Motor neuron (in vitro differentiated cells): Measurements from ENCODE around the gene LOXHD1. TPM values are rescaled to one million over a fixed set of nuclear protein-coding genes. Genes with fewer than 3 reads are reported as not detected.

Experiments used
- ATAC-seq, 8 experiments: fragments of 200-7000 bp; cut with Tn5 transposase; replicated peaks in 6 of 8; 2 replicates each; pipeline ENCODE4 v1.8.0; 2021; ENCODE audit warnings: mild to moderate bottlenecking in 8 of 8, moderate library complexity in 8 of 8
- H3K27ac ChIP-seq, 2 donors: fragments of 250-450 bp; sonication (Bioruptor Pico); 2 replicates each; pipeline ENCODE4 v1.9.0; 2021; ENCODE audit warnings: antibody characterized with exemption in 2 of 2, mild to moderate bottlenecking in 2 of 2, moderate library complexity in 1 of 2
- H3K4me1 ChIP-seq, 2 donors: fragments of 250-450 bp; sonication (Bioruptor Pico); replicated peaks in 1 of 2; 2 replicates each; pipeline ENCODE4 v1.6.1; 2021; ENCODE audit warnings: antibody characterized with exemption in 2 of 2, mild to moderate bottlenecking in 2 of 2, moderate library complexity in 1 of 2
- H3K4me3 ChIP-seq, 5 donors: fragments of 250-450 bp; sonication (Bioruptor Pico); 2 replicates each; pipeline ENCODE4 v1.9.0; 2021; ENCODE audit warnings: antibody characterized with exemption in 5 of 5, mild to moderate bottlenecking in 5 of 5, moderate library complexity in 4 of 5
- WGBS, 10 experiments: fragments of 450-650 bp; shearing (Covaris generic); methylation state at CpG; one replicate each; pipeline ENCODE4 v1.0.0; 2022; 5-methylcytosine and 5-hydroxymethylcytosine counted together
- in situ Hi-C, 9 experiments: fragments of 400-800 bp; cut with MboI; loops; one replicate each; pipeline ENCODE4 v1.15.0; 2021; ENCODE audit warnings: low sequenced_read_pairs in 9 of 9, low pct_unique_long_range_greater_than_20kb in 2 of 9; ENCODE audit not compliant: unreplicated experiment in 9 of 9
- total RNA-seq, 8 experiments: library from RNA; unstranded; fragments of 300-600 nt; gene quantifications; 2 replicates each; pipeline versions ENCODE4 v1.2.3 to v1.2.4, GENCODE V29; 2022

LOXHD1 gene
- total RNA-seq, 8 experiments from 2014 or later, result 0.05 to 0.66 (median 0.18) TPM; not detected in 2

DNA sequence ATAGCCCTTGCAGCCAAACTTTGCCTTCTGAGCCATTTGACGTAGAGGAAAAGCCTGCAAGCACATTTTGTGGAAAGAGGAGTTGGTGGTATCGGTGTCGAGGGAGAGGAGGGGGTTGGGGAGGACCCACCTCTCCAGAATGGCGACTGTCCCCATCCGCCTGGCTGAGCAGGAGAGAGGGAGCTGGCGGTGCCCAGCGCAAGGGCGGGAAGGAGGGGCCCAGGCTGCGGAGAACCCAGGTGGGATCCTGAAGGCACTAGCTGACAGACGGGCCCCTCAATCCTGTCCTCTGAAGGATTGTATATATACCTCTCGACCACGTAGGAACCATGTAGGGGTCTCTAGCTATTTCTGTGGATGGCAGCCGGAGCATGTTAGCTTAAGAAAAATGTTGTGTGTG lies 200.3 kb downstream of the LOXHD1 start:
- ATAC-seq, result no peak
- 20 to 100% (median 67%) methylated on average over 1 to 3 of the region's 13 CpGs; no CpG with 5 or more reads in 4 of the 10 experiments for WGBS, 10 experiments
- Histone ChIP-seq H3K27ac (no peak overlapping the region), H3K4me3 (no peak overlapping the region), H3K4me1 (no peaks in the 10 kb centered on the region)
- in situ Hi-C loops, result no loop called here

DNA sequence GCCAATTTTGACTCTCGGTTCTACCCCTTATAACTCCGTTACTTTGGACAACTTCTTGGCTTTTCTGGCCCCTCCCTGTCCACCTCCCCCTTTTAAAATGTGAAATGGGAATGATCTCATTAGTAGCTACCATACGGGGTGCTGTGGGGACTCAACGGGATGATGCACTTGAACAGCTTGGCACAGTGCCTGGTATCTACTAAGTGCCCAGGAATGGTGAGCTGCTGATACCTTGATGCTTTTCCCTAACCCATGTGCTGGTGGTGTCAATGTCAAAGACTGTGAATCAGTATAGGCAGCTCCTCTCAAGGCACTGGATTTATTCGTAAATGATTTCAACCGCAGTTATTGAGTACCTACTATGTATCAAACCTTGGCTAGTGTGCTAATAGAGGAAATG lies 204.2 kb downstream of the LOXHD1 start:
- ATAC-seq, result no peak
- in situ Hi-C loops, result no loop called here
- WGBS, 10 experiments, result 65 to 100% (median 96%) methylated on average over 1 to 6 of the region's 6 CpGs; no CpG with 5 or more reads in 1 of the 10 experiments

DNA sequence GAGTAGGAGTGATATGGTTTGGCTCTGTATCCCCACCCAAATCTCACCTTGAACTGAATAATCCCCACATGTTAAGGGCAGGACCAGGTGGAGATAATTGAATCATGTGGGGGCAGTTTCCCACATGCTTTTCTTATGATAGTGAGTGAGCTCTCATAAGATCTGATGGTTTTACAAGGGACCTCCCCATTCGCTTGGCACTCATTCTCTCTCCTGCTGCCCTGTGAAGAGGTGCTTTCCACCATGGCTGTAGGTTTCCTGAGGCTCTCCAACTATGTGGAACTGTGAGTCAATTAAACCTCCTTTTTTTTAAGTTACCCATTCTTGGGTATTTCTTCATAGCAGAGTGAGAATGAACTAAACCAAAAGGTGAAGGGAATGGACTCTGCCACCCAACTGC lies 207.5 kb downstream of the LOXHD1 start:
- no peak overlapping the region for H3K4me3 ChIP-seq
- in situ Hi-C loops, result loop anchor here in 1 of 9 experiments (25.0 kb wide), 1 partner anchor 162 kb away; no protein-coding TSS in a partner anchor
- no peaks in the 10 kb centered on the region for H3K4me1 ChIP-seq
- 80% methylated on average over 1 of the region's 1 CpG; no CpG with 5 or more reads in 9 of the 10 experiments for WGBS, 10 experiments
- peak in 1 of 8 experiments; percentile 5 for ATAC-seq
- no peak overlapping the region for H3K27ac ChIP-seq

More for the DNA sequence above, 204.2 kb downstream of the LOXHD1 start:
- no peaks in the 10 kb centered on the region for H3K4me1 ChIP-seq
- no peak overlapping the region for H3K27ac ChIP-seq
- H3K4me3 ChIP-seq, result no peak overlapping the region

DNA sequence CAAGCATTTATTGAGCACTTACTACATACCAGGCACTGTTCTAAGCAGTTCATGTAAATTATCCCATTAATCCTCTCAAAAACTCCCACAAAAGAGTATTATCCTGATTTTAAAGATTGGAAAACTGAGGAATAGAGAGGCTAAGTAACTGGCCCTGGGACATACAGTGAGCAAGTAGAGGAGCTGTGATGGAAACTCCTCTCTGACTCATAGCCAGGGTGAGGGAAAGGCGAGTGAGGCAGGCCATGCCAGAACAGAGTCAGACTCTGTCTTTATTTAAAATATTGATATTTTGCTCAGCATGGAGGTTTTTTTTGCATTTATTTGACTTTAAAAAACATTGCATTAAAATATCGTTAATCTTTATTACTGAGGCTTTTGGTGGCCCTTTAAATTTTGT lies 208.0 kb downstream of the LOXHD1 start:
- WGBS, 10 experiments, result 0 to 100% (median 93%) methylated on average over 1 to 2 of the region's 2 CpGs; no CpG with 5 or more reads in 3 of the 10 experiments
- Histone ChIP-seq H3K4me3 (no peak overlapping the region), H3K27ac (no peak overlapping the region), H3K4me1 (no peaks in the 10 kb centered on the region)
- in situ Hi-C loops, result loop anchor here in 1 of 9 experiments (25.0 kb wide), 1 partner anchor 162 kb away; no protein-coding TSS in a partner anchor
- ATAC-seq, result peak in 2 of 8 experiments; percentile 84 to 86

DNA sequence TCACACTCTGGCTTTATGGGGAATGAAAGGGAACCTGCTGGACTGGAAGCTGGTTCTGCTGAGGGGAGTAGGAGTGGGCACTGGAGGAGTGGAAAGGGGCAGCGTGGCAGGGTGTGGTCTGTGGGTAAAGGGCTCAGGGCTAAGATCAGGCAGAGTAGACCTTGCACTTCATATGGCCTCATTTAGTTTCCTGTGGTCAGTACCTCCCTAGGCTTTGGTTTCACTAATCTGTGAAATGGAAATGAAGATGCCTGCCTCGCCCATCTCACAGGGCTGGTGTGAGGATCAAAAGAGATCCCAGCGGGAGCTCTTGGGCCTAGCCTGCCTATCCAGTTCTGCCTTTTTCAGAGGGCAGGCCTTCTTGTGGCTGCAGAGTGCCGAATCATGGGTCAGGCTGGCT lies 208.7 kb downstream of the LOXHD1 start:
- in situ Hi-C loops, result loop anchor here in 1 of 9 experiments (25.0 kb wide), 1 partner anchor 161 kb away; no protein-coding TSS in a partner anchor
- Histone ChIP-seq H3K4me3 (no peak overlapping the region), H3K4me1 (no peaks in the 10 kb centered on the region), H3K27ac (no peak overlapping the region)
- ATAC-seq, result peak in 2 of 8 experiments; percentile 79 to 81
- 0 to 100% (median 51%) methylated on average over 1 to 3 of the region's 4 CpGs; no CpG with 5 or more reads in 5 of the 10 experiments for WGBS, 10 experiments

DNA sequence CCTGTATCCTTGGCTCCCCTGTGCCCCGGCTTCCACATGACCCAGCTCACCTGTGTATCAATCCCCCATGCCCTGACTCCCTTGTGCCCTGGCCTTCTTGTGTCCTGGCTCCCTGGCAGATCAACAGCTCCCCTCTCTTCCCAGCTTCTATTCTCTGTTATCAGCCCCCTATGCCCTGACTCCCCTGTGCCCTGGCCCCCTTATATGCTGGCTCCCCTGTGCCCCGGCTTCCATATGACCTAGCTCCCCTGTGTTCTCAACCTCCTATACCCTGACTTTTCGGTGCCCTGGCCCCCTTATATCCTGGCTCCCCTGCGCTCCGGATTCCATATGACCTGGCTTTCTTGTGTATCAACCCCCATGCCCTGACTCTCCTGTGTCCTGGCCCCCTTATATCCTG lies 209.2 kb downstream of the LOXHD1 start:
- in situ Hi-C loops, result loop anchor here in 1 of 9 experiments (25.0 kb wide), 1 partner anchor 160 kb away; no protein-coding TSS in a partner anchor
- H3K4me1 ChIP-seq, result no peaks in the 10 kb centered on the region
- H3K27ac ChIP-seq, result no peak overlapping the region
- WGBS, 10 experiments, result 40 to 100% (median 60%) methylated on average over 1 to 2 of the region's 5 CpGs; no CpG with 5 or more reads in 7 of the 10 experiments
- H3K4me3 ChIP-seq, result no peak overlapping the region
- no peak for ATAC-seq

DNA sequence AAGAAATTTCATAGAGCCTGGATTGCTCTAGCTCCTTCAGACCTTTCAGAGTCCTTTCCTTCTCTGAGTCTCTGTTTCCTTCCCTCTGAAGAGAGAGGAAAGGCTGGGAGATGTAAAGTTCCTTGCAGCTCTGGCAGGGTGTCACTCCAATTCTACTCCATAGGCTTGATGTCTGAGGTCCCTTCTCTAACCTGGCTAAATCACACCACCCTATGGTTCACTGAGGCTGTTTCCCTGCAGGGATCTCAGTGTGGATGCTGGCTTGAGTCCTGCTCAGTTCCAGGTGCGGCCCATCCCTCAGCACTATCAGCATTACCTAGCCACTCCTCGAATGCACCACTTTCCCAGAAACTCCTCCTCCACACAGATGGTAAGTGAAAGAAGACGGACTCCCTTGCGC lies 209.7 kb downstream of the LOXHD1 start:
- no peak overlapping the region for H3K27ac ChIP-seq
- WGBS, 10 experiments, result 100% methylated on average over 1 to 2 of the region's 4 CpGs; no CpG with 5 or more reads in 8 of the 10 experiments
- H3K4me3 ChIP-seq, result no peak overlapping the region
- H3K4me1 ChIP-seq, result no peaks in the 10 kb centered on the region
- ATAC-seq, result no peak
- in situ Hi-C loops, result loop anchor here in 1 of 9 experiments (25.0 kb wide), 1 partner anchor 160 kb away; no protein-coding TSS in a partner anchor

DNA sequence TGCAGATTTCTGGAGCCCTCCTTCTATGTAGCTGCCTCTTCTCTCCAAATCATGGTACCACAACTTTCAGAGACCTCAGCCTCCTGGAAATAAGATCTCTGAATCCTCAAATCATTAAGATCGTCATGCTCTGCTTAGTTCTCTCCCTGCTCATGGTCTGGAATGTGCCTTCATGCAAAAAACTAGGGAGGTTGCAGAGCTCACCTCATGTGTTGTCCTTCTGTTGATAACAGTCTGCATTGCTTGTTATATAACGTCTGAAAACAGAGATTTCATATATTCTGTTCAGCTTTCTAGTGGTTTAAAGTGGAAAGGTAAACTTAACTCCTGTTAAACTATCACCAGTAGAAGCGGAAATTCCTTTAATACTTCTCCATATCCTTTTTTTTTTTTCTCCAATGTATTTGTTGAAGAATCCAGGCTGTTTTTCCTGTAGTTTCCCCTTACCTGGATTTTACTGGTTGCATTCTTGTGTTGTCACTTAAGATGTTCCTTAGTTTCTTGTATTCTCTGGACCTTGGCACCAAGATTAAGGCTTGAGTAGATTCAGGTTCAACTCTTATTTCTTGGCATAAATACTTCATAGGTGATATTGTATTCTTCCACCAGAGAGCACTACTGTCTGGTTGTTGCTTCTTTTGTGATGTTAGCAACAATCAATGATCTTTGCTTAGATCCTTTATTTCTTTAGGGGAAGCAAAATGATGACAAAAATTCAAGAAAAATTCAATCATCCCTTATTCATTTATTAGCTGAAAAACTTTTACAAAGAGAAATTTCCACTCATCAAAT lies 211.3 kb downstream of the LOXHD1 start:
- Histone ChIP-seq H3K4me1 (no peaks in the 10 kb centered on the region), H3K27ac (no peak overlapping the region), H3K4me3 (no peak overlapping the region)
- WGBS, 10 experiments, result 0 to 100% (median 67%) methylated on average over 1 to 3 of the region's 3 CpGs; no CpG with 5 or more reads in 1 of the 10 experiments
- in situ Hi-C loops, result loop anchor here in 1 of 9 experiments (25.0 kb wide), 1 partner anchor 158 kb away; no protein-coding TSS in a partner anchor
- ATAC-seq, result no peak

DNA sequence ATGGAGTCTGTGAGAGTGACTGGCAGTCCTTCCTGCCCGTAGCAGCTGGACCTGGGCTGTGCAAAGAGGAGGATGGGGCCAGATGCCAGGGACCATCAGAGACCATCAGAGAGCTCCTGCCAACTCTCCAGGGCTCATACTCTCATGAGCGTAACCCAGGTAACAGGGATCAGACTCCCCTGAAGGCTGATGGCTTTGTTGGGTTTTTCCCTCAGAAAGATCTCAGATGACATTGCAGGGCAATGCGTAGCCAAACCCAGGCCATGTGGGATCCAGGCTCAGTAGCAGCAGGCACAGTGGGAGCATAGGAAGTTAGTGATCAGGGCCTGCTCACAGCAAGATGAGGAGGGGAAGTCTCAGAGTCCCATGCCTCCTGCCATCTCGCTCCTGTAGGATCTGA lies 218.0 kb downstream of the LOXHD1 start:
- WGBS, 10 experiments, result 20 to 100% (median 68%) methylated on average over 1 to 3 of the region's 4 CpGs; no CpG with 5 or more reads in 6 of the 10 experiments
- in situ Hi-C loops, result loop anchor here in 1 of 9 experiments (25.0 kb wide), 1 partner anchor 152 kb away; no protein-coding TSS in a partner anchor

DNA sequence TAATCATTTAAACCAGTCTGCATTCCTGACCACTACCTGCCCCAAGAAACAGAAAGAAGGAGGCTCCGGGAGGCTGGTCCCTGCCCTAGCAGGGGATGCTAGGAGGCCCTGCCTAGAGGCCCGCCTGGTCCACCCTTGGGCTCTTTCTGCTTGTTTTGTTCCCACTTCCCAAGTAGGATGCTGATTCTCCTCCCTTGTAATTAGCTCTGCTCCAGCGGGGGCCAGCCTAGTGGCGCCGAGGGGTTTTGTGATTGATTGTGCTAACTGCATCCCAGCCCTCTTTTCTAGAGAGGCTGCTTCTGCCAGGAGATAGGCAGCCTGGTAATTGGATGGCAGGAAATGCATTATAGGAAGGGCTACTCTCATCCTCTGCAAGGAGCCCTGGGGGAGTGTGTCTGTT lies 220.0 kb downstream of the LOXHD1 start:
- in situ Hi-C loops, result loop anchor here in 1 of 9 experiments (25.0 kb wide), 1 partner anchor 150 kb away; no protein-coding TSS in a partner anchor
- H3K4me1 ChIP-seq, result peaks cover 9 to 19% of the 10 kb centered on the region in 2 donors
- H3K4me3 ChIP-seq, result no peak overlapping the region
- H3K27ac ChIP-seq, result peak overlapping the region in 1 of 2 donors; percentile 36
- WGBS, 10 experiments, result 31 to 80% (median 74%) methylated on average over 1 to 5 of the region's 5 CpGs; no CpG with 5 or more reads in 6 of the 10 experiments
- ATAC-seq, result no peak

More for the DNA sequence above, 218.0 kb downstream of the LOXHD1 start:
- Histone ChIP-seq H3K27ac (no peak overlapping the region), H3K4me1 (peaks cover 0 to 16% of the 10 kb centered on the region in 2 donors), H3K4me3 (no peak overlapping the region)
- ATAC-seq, result no peak

DNA sequence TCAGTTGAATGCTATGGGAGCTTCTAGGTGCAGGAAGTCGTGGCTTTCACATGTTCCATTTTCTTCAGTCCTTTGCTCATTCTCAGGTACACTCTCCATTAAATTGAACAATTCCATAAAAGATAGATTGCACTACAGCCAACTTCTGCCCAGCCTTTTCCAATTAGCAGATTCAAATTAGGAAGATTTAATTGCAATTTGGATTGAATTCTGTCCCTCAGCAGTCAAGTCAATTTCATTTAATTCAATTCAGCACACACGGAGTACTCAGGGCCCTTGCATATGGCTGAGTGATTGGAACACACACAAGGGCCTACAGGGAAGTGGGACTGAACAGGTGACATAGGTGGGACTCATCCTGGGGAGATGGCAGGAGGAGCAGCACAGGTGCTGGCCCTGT lies 220.4 kb downstream of the LOXHD1 start:
- H3K27ac ChIP-seq, result peak overlapping the region in 1 of 2 donors; percentile 4
- no peak for ATAC-seq
- peaks cover 13 to 23% of the 10 kb centered on the region in 2 donors for H3K4me1 ChIP-seq
- H3K4me3 ChIP-seq, result no peak overlapping the region
- 0 to 100% (median 61%) methylated on average over 1 to 2 of the region's 2 CpGs; no CpG with 5 or more reads in 2 of the 10 experiments for WGBS, 10 experiments
- in situ Hi-C loops, result loop anchor here in 1 of 9 experiments (25.0 kb wide), 1 partner anchor 149 kb away; no protein-coding TSS in a partner anchor

DNA sequence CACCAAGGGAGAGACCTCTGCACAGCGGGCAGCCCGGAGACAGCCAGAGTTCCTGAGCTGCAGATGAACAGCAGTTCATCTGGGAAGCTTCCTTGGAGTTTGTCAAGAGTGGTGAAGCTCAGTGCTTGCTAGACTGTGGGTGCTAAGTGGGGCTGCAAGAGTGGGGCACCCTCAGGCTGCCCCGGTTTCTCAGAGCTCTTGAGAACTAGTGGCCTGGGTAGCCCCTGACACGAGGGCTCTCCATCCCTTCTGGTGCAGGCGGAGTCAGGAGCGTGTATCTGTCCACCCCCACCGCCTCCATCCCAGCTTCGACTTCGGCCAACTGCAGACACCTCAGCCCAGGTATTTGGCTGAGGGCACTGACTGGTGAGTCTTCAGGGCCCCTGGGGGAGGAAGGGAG lies 222.0 kb downstream of the LOXHD1 start:
- ATAC-seq, result no peak
- 94 to 100% (median 100%) methylated on average over 1 to 3 of the region's 9 CpGs; no CpG with 5 or more reads in 7 of the 10 experiments for WGBS, 10 experiments
- in situ Hi-C loops, result loop anchor here in 1 of 9 experiments (25.0 kb wide), 1 partner anchor 148 kb away; no protein-coding TSS in a partner anchor
- Histone ChIP-seq H3K4me3 (no peak overlapping the region), H3K4me1 (peaks cover 22 to 32% of the 10 kb centered on the region in 2 donors), H3K27ac (no peak overlapping the region)

DNA sequence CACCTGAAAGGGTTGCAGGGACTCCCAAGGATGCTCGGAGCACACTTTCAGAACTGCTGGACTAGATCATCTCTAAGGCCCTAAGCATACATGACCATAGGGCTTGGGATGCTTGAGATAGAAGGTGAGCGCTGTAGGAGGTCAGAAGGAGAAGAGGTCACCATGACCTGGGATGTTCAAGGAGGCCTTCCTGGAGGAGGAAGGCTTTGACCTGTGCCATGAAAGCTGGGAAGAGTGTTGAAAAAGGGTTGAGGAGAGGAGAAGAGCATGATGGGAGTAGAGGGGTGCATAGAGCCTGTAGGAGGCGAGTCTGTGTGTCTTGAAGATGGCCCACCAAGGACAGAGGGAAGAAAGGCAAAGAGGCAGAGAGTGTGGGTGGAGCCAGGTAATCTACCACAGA lies 222.4 kb downstream of the LOXHD1 start:
- H3K27ac ChIP-seq, result no peak overlapping the region
- ATAC-seq, result no peak
- no peak overlapping the region for H3K4me3 ChIP-seq
- H3K4me1 ChIP-seq, result peaks cover 22 to 32% of the 10 kb centered on the region in 2 donors
- WGBS, 10 experiments, result 33 to 100% (median 94%) methylated on average over 1 to 3 of the region's 3 CpGs; no CpG with 5 or more reads in 2 of the 10 experiments
- in situ Hi-C loops, result loop anchor here in 1 of 9 experiments (25.0 kb wide), 1 partner anchor 147 kb away; no protein-coding TSS in a partner anchor
